Bone marrow (tissue), 2 donors: Measurements from ENCODE around the gene CYP26B1.

Experiments used
- DNase-seq, 2 donors: peaks; one replicate each; lab custom pipeline; 2025; lab: John Stamatoyannopoulos, UW

Gene CYP26B1

GRCh38 chr2:72082887-72083286, 64.8 kb downstream of the CYP26B1 start:
- DNase-seq: no peak

GRCh38 chr2:72082021-72082601, 65.6 kb downstream of the CYP26B1 start:
- no peak for DNase-seq

GRCh38 chr2:72081451-72081850, 66.2 kb downstream of the CYP26B1 start:
- no peak for DNase-seq

- no peak for DNase-seq
Measured at GRCh38 chr2:72080286-72081145, 67.1 kb downstream of the CYP26B1 start.
